Sigmoid colon (tissue), 7 donors: ENCODE results near the gene THBS3. TPM values are rescaled to one million over a fixed set of nuclear protein-coding genes. Genes with fewer than 3 reads are reported as not detected.
"Not testable (repeated sequence)": the region's sequence is repeated elsewhere in the genome, so short reads cannot be mapped to it uniquely, and the experiment has no call there.

Experiments used
- DNase-seq: peaks from one replicate; pipeline ENCODE4 v3.0.0-alpha.2; 2019
- H3K27ac ChIP-seq, 4 donors: fragments of 200-600 bp; sonication (generic); one replicate each; pipeline ENCODE4 v1.5.1; 2016 to 2019; ENCODE audit warnings: mild to moderate bottlenecking in 1 of 4
- H3K27me3 ChIP-seq, 3 donors: fragments of 200-600 bp; sonication (generic); one replicate each; pipeline ENCODE4 v1.5.1; 2019; ENCODE audit warnings: mild to moderate bottlenecking in 1 of 3
- H3K36me3 ChIP-seq, 4 donors: fragments of 200-600 bp; sonication (generic); one replicate each; pipeline ENCODE4 v1.5.1; 2016 to 2019
- H3K4me1 ChIP-seq, 4 donors: fragments of 200-600 bp; sonication (generic); one replicate each; pipeline ENCODE4 v1.5.1; 2017 to 2019
- H3K4me3 ChIP-seq, 4 donors: fragments of 200-600 bp; sonication (generic); one replicate each; pipeline ENCODE4 v1.5.1; 2017 to 2019; ENCODE audit warnings: mild to moderate bottlenecking in 2 of 4, moderate library complexity in 1 of 4
- H3K9me3 ChIP-seq, 4 donors: fragments of 200-600 bp in 3 of 4; sonication (generic) in 3 of 4; one replicate each; pipeline versions ENCODE4 v1.5.1 to v1.6.1; 2013 to 2019
- CTCF ChIP-seq, 4 experiments: fragments of 450-650 bp in 3 of 4; fragments of 200-600 bp in 1 of 4; IDR thresholded peaks; one replicate each; pipeline ENCODE4 v1.5.1; 2016 to 2019; ENCODE audit warnings: antibody characterized with exemption in 4 of 4, mild to moderate bottlenecking in 3 of 4, moderate library complexity in 2 of 4
- EP300 ChIP-seq, 4 donors: sonication (generic); formaldehyde crosslinking; IDR thresholded peaks; one replicate each; pipeline ENCODE4 v1.6.1; 2017; ENCODE audit warnings: antibody characterized with exemption in 4 of 4
- POLR2A ChIP-seq, 2 donors: fragments of 450-650 bp; IDR thresholded peaks; one replicate each; pipeline ENCODE4 v1.6.1; 2016; ENCODE audit warnings: antibody characterized with exemption in 2 of 2, mild to moderate bottlenecking in 2 of 2, moderate library complexity in 2 of 2
- POLR2AphosphoS5 ChIP-seq, 4 donors: sonication (generic); formaldehyde crosslinking; IDR thresholded peaks; one replicate each; pipeline ENCODE4 v1.6.1; 2017; ENCODE audit warnings: antibody characterized with exemption in 4 of 4
- WGBS, 2 donors: extraction: QIAGEN DNeasy Blood & Tissue Kit; methylation state at CpG; one replicate each; pipeline ENCODE4 v1.1.7; 2013; 5-methylcytosine and 5-hydroxymethylcytosine counted together
- intact Hi-C: fragments of 100-400 bp; cut with DNase I; formaldehyde crosslinking; loops from one replicate; pipeline ENCODE4 v1.15.1; 2023
- polyA plus RNA-seq, 3 donors: library from polyadenylated mRNA; stranded (reverse); fragments of 200-250 nt; gene quantifications; one replicate each; pipeline ENCODE4 v1.2.3, GENCODE V29; 2013
- total RNA-seq, 4 donors: library from RNA; depleted of rRNA; stranded (reverse); fragments of >200 nt; gene quantifications; one replicate each; pipeline ENCODE4 v1.1.0, GENCODE V29; 2016
- donor health status: healthy with polysubstance abuse.
- donor health status: Bipolar disorder and iron deficiency.
- donor health status: healthy.

THBS3 gene
- total and polyA plus RNA-seq, 7 donors, result 3.5 to 43.5 (median 13.4) TPM

- not testable (repeated sequence) for H3K4me3 ChIP-seq, H3K27me3 ChIP-seq, H3K9me3 ChIP-seq, H3K27ac ChIP-seq, DNase-seq
- peak in 1 of 4 experiments; percentile 17 for TF ChIP-seq CTCF (IDR thresholded peaks at IDR 0.05)
- H3K4me1 ChIP-seq, result peaks cover 0 to 33% (median 28%) of the 10 kb centered on the region in 4 donors
- H3K36me3 ChIP-seq, result peaks cover 7 to 21% (median 14%) of the 10 kb centered on the region in 4 donors
- intact Hi-C loops, result loop anchor here (1.0 to 5.0 kb wide), 2 partner anchors 41 to 77 kb away; partner anchors contain the start of gene EFNA1
- 38 to 49% methylated on average over 4 of the region's 4 CpGs for WGBS, 2 donors
These were observed 39.6 kb downstream of the THBS3 start for GRCh38 chr1:155168105-155168445.

GRCh38 chr1:155167166-155168104 lies 40.3 kb downstream of the THBS3 start:
- Histone ChIP-seq H3K27me3 (peaks cover 0 to 7% (median 0%) of the 10 kb centered on the region in 3 donors), H3K9me3 (no peaks in the 10 kb centered on the region), H3K36me3 (peaks cover 7 to 21% (median 14%) of the 10 kb centered on the region in 4 donors), H3K4me1 (peaks cover 0 to 32% (median 25%) of the 10 kb centered on the region in 4 donors), H3K27ac (peak overlapping the region; percentile 40 to 62 (median 48)), H3K4me3 (peak overlapping the region in 2 of 4 donors; percentile 6 to 12)
- peak; percentile 94 for DNase-seq
- intact Hi-C loops, result loop anchor here (1.0 to 5.0 kb wide), 2 partner anchors 40 to 76 kb away; partner anchors contain the start of gene EFNA1
- TF ChIP-seq CTCF (IDR thresholded peaks at IDR 0.05) (peak; percentile 87 to 95 (median 93)), POLR2AphosphoS5 (IDR thresholded peaks at IDR 0.05) (no peak)
- 3 to 5% methylated on average over 28 of the region's 28 CpGs for WGBS, 2 donors

- H3K4me3 ChIP-seq, result no peak overlapping the region
- peaks cover 0 to 24% (median 19%) of the 10 kb centered on the region in 4 donors for H3K4me1 ChIP-seq
- H3K27ac ChIP-seq, result peak overlapping the region; percentile 40 to 62 (median 48)
- peak in 1 of 4 donors; percentile 55 for TF ChIP-seq POLR2AphosphoS5 (IDR thresholded peaks at IDR 0.05)
- TF ChIP-seq CTCF (IDR thresholded peaks at IDR 0.05), result no peak
- 39 to 69% methylated on average over 27 of the region's 27 CpGs for WGBS, 2 donors
- no peaks in the 10 kb centered on the region for H3K9me3 ChIP-seq
- H3K27me3 ChIP-seq, result peaks cover 0 to 7% (median 0%) of the 10 kb centered on the region in 3 donors
- H3K36me3 ChIP-seq, result peaks cover 7 to 21% (median 14%) of the 10 kb centered on the region in 4 donors
- intact Hi-C loops, result loop anchor here (5.0 kb wide), 1 partner anchor 39 kb away; the partner anchor contains the start of gene EFNA1
- DNase-seq, result peak; percentile 89
These were observed 41.1 kb downstream of the THBS3 start for GRCh38 chr1:155166471-155167165.

GRCh38 chr1:155166051-155166470 lies 41.6 kb downstream of the THBS3 start:
- peaks cover 0 to 21% (median 18%) of the 10 kb centered on the region in 4 donors for H3K4me1 ChIP-seq
- DNase-seq, result no peak
- no peak overlapping the region for H3K4me3 ChIP-seq
- H3K27ac ChIP-seq, result peak overlapping the region; percentile 40 to 62 (median 48)
- intact Hi-C loops, result loop anchor here (5.0 kb wide), 1 partner anchor 39 kb away; the partner anchor contains the start of gene EFNA1
- H3K9me3 ChIP-seq, result no peaks in the 10 kb centered on the region
- peaks cover 7 to 21% (median 14%) of the 10 kb centered on the region in 4 donors for H3K36me3 ChIP-seq
- peaks cover 0 to 7% (median 0%) of the 10 kb centered on the region in 3 donors for H3K27me3 ChIP-seq
- WGBS, 2 donors, result 58 to 86% methylated on average over 8 of the region's 8 CpGs
- TF ChIP-seq EP300 (IDR thresholded peaks at IDR 0.05) (no peak), CTCF (IDR thresholded peaks at IDR 0.05) (no peak), POLR2A (IDR thresholded peaks at IDR 0.05) (no peak), POLR2AphosphoS5 (IDR thresholded peaks at IDR 0.05) (no peak)

GRCh38 chr1:155164625-155165024 lies 43.1 kb downstream of the THBS3 start:
- intact Hi-C loops, result loop anchor here (5.0 kb wide), 1 partner anchor 37 kb away; the partner anchor contains the start of gene EFNA1

GRCh38 chr1:155163785-155164184 lies 43.9 kb downstream of the THBS3 start:
- H3K9me3 ChIP-seq, intact Hi-C loops, H3K27me3 ChIP-seq, H3K27ac ChIP-seq, H3K4me3 ChIP-seq, H3K36me3 ChIP-seq, DNase-seq: not testable (repeated sequence)
- peaks cover 0 to 21% (median 18%) of the 10 kb centered on the region in 4 donors for H3K4me1 ChIP-seq
- 97 to 99% methylated on average over 4 of the region's 4 CpGs for WGBS, 2 donors

More at GRCh38 chr1:155164625-155165024, 43.1 kb downstream of the THBS3 start:
- not testable (repeated sequence) for H3K27ac ChIP-seq, H3K4me3 ChIP-seq, DNase-seq, H3K9me3 ChIP-seq, H3K27me3 ChIP-seq
- WGBS, 2 donors, result 94 to 95% methylated on average over 11 of the region's 11 CpGs
- peaks cover 7 to 12% (median 8%) of the 10 kb centered on the region in 4 donors for H3K36me3 ChIP-seq
- peaks cover 0 to 21% (median 18%) of the 10 kb centered on the region in 4 donors for H3K4me1 ChIP-seq

GRCh38 chr1:155162631-155163030 lies 45.1 kb downstream of the THBS3 start:
- DNase-seq, result peak; percentile 27
- WGBS, 2 donors, result 97 to 98% methylated on average over 6 of the region's 6 CpGs
- intact Hi-C loops, H3K27ac ChIP-seq, H3K4me3 ChIP-seq, H3K36me3 ChIP-seq, H3K27me3 ChIP-seq, H3K9me3 ChIP-seq: not testable (repeated sequence)
- peaks cover 0 to 16% (median 13%) of the 10 kb centered on the region in 4 donors for H3K4me1 ChIP-seq
